ENCODE results near the gene WDR70.

Gene WDR70

DNA sequence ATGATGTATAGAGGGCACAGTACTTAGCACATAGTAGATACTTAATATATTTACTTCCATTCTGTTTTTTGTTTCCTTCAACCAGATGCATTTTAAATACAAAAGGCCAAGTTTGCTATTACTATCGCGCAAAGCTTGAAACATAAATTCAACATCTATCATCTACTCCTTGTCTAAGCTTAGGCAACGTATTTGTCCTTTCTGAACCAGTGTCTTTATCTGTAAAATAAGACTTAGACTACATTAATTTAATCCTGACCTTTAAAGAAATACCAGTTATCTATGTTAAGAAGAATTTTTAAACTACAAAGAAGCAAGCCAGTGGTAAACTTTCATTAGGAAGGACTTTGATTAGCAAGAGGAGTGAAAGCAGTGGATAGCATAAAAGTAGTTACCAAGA is 173.0 kb downstream of the WDR70 start:
- ChIA-PET CTCF (no interaction called here), POLR2A (interaction anchor here (1.1 kb wide), 1 partner anchor 181 kb away, joined by 3 read pairs; the partner anchor contains the start of gene NUP155)
- TF ChIP-seq FOXK2 (IDR thresholded peaks at IDR 0.05) (no peak), BHLHE40 (IDR thresholded peaks at IDR 0.05; ENCODE audit: borderline replicate concordance) (no peak), NFRKB (IDR thresholded peaks at IDR 0.05) (no peak), HDGF (IDR thresholded peaks at IDR 0.05; ENCODE audit: borderline replicate concordance) (no peak), LEF1 (IDR thresholded peaks at IDR 0.05; ENCODE audit: borderline replicate concordance) (no peak)
- TF ChIP-seq, protein P1, sequence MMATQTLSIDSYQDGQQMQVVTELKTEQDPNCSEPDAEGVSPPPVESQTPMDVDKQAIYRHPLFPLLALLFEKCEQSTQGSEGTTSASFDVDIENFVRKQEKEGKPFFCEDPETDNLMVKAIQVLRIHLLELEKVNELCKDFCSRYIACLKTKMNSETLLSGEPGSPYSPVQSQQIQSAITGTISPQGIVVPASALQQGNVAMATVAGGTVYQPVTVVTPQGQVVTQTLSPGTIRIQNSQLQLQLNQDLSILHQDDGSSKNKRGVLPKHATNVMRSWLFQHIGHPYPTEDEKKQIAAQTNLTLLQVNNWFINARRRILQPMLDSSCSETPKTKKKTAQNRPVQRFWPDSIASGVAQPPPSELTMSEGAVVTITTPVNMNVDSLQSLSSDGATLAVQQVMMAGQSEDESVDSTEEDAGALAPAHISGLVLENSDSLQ (IDR thresholded peaks at IDR 0.05): no peak
- DNase-seq (ENCODE audit: extremely low spot score): no peak

DNA sequence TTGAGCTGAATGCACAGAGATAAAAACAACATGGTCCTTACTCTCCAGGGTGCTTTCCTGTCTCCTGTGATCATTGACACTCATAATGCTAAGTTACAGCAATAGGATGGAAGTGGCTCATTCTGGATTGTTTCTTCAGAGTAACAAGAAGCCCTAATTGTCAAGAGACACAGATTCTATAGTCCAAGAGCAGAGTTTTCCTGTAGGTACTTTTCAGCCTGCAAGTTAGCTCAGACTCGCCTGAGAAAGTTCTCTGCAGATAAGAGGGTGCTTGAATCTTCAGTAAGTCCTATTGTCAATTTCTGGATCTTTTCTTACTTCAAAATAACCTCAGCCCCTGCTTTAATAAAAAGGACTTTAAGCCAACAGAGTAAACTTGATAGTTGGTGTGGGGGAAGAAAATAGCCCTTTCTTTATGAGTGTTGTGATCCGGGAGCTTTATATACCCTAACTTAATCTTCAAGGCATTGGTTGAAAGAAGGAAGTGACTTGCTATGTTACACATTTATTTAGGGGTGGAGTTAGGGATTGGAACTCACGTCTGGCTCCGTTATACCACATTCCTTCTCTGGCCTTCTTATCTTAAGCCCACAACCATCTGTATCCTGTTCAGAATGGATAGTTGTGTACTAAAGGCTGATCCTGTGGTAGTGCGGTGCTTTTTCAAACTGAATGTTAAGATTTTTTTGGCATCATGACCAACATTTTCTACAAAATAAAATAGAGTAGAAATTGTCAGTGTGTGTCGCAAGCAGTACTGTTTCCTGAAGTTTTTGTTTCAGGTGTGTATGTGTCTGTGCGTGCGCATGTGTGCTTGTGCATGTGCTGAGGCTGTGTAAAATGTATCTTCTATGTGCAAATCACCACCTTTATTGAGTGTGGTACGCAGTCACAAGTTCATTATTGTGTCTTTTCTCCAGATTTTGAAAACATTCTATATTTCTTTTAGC is 173.9 kb downstream of the WDR70 start:
- ChIA-PET CTCF (interaction anchor here (1.0 kb wide), 1 partner anchor 15 kb away, joined by 4 read pairs; no protein-coding TSS in a partner anchor), POLR2A (interaction anchor here (1.1 kb wide), 1 partner anchor 182 kb away, joined by 3 read pairs; the partner anchor contains the start of gene NUP155)

DNA sequence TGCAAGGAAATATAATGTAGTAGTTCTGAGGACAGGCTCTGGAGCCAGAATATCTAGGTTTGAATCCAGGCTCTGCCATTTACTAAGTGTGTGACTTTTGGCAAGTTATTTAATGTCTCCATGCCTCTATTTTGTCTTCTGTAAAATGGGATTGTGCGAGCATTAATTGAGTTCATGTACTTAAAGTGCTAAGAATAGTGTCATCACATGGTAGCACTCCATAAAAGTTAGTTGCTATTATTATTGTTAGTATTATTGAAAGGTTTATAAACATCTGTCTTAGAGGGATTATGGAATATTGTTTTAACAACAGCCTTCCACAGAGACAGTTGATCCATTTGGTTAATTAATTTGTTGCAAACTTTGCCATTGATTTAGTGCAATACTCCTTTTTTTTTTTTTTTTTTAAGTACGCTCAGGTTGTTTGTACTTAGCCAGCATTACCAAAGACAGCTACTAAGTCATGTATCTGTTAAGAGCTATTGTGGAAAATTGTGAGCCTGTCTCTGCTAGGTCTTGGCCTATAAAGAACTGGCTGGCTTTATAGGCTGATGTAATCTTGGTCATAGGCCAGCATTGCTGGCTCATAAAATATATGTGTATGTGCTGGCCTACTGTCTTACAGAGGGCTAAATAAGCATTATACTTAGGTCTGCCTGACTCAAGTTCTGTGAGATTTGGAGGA is 174.7 kb downstream of the WDR70 start:
- ChIA-PET POLR2A (no interaction called here), CTCF (interaction anchor here (1.0 kb wide), 1 partner anchor 16 kb away, joined by 4 read pairs; no protein-coding TSS in a partner anchor)
- no peak for DNase-seq (ENCODE audit: extremely low spot score)
- TF ChIP-seq SUZ12 (IDR thresholded peaks at IDR 0.05) (no peak), TARDBP (IDR thresholded peaks at IDR 0.05) (no peak), NFRKB (IDR thresholded peaks at IDR 0.05) (no peak), ZNF384 (IDR thresholded peaks at IDR 0.05) (no peak), ELF4 (IDR thresholded peaks at IDR 0.05) (no peak), LEF1 (IDR thresholded peaks at IDR 0.05; ENCODE audit: borderline replicate concordance) (no peak), HDGF (IDR thresholded peaks at IDR 0.05; ENCODE audit: borderline replicate concordance) (no peak), CTBP1 (IDR thresholded peaks at IDR 0.05; ENCODE audit: borderline replicate concordance) (no peak), FOXM1 (IDR thresholded peaks at IDR 0.05; ENCODE audit: borderline replicate concordance) (no peak), L3MBTL2 (conservative IDR thresholded peaks at IDR 0.05) (no peak), FOXA1 (IDR thresholded peaks at IDR 0.05) (no peak), BHLHE40 (IDR thresholded peaks at IDR 0.05; ENCODE audit: borderline replicate concordance) (no peak), SP1 (IDR thresholded peaks at IDR 0.05) (no peak), FOXK2 (IDR thresholded peaks at IDR 0.05) (no peak), ARNT (IDR thresholded peaks at IDR 0.05) (no peak)
- TF ChIP-seq, protein P1 (IDR thresholded peaks at IDR 0.05): no peak

More for the DNA sequence above, 173.9 kb downstream of the WDR70 start:
- no peak for TF ChIP-seq FOXM1 (IDR thresholded peaks at IDR 0.05; ENCODE audit: borderline replicate concordance)
- no peak for TF ChIP-seq HDGF (IDR thresholded peaks at IDR 0.05; ENCODE audit: borderline replicate concordance)
- TF ChIP-seq LEF1 (IDR thresholded peaks at IDR 0.05; ENCODE audit: borderline replicate concordance): no peak
- TF ChIP-seq BHLHE40 (IDR thresholded peaks at IDR 0.05; ENCODE audit: borderline replicate concordance): no peak
- TF ChIP-seq FOXA1 (IDR thresholded peaks at IDR 0.05): no peak
- no peak for TF ChIP-seq ZNF384 (IDR thresholded peaks at IDR 0.05)
- no peak for TF ChIP-seq SUZ12 (IDR thresholded peaks at IDR 0.05)
- no peak for TF ChIP-seq L3MBTL2 (conservative IDR thresholded peaks at IDR 0.05)
- no peak for TF ChIP-seq CTBP1 (IDR thresholded peaks at IDR 0.05; ENCODE audit: borderline replicate concordance)
- TF ChIP-seq, protein P1 (IDR thresholded peaks at IDR 0.05): no peak
- TF ChIP-seq TARDBP (IDR thresholded peaks at IDR 0.05): no peak
- no peak for TF ChIP-seq NFRKB (IDR thresholded peaks at IDR 0.05)
- no peak for TF ChIP-seq ARNT (IDR thresholded peaks at IDR 0.05)
- no peak for TF ChIP-seq ELF4 (IDR thresholded peaks at IDR 0.05)
- no peak for TF ChIP-seq FOXK2 (IDR thresholded peaks at IDR 0.05)
- no peak for TF ChIP-seq SP1 (IDR thresholded peaks at IDR 0.05)
- no peak for DNase-seq (ENCODE audit: extremely low spot score)

DNA sequence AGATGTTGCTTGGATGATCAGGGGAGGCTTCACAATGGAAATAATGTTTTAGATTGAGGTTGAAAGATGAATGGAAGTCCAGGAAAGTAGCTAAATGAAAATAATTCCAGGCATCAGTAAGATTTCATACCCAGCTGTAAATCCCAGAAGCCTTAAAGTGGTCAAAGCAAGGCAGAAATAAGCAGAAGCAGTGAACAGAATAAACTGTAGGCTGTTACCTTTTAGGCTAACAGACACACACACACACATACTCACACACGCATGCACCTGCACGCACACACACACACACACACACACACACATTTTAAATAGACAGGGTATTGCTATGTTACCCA is 175.3 kb downstream of the WDR70 start:
- no peak for DNase-seq (ENCODE audit: extremely low spot score)
- POLR2A ChIA-PET: no interaction called here
- no peak for TF ChIP-seq ARNT (IDR thresholded peaks at IDR 0.05)
- no peak for TF ChIP-seq TARDBP (IDR thresholded peaks at IDR 0.05)
- TF ChIP-seq FOXK2 (IDR thresholded peaks at IDR 0.05): no peak
- TF ChIP-seq BHLHE40 (IDR thresholded peaks at IDR 0.05; ENCODE audit: borderline replicate concordance): no peak
- TF ChIP-seq FOXA1 (IDR thresholded peaks at IDR 0.05): no peak
- no peak for TF ChIP-seq ZNF384 (IDR thresholded peaks at IDR 0.05)
- TF ChIP-seq HDGF (IDR thresholded peaks at IDR 0.05; ENCODE audit: borderline replicate concordance): no peak
- TF ChIP-seq NFRKB (IDR thresholded peaks at IDR 0.05): no peak
- no peak for TF ChIP-seq LEF1 (IDR thresholded peaks at IDR 0.05; ENCODE audit: borderline replicate concordance)
- no peak for TF ChIP-seq SUZ12 (IDR thresholded peaks at IDR 0.05)
- TF ChIP-seq L3MBTL2 (conservative IDR thresholded peaks at IDR 0.05): no peak
- no peak for TF ChIP-seq SP1 (IDR thresholded peaks at IDR 0.05)
- CTCF ChIA-PET: interaction anchor here (1.0 kb wide), 1 partner anchor 16 kb away, joined by 4 read pairs; no protein-coding TSS in a partner anchor

DNA sequence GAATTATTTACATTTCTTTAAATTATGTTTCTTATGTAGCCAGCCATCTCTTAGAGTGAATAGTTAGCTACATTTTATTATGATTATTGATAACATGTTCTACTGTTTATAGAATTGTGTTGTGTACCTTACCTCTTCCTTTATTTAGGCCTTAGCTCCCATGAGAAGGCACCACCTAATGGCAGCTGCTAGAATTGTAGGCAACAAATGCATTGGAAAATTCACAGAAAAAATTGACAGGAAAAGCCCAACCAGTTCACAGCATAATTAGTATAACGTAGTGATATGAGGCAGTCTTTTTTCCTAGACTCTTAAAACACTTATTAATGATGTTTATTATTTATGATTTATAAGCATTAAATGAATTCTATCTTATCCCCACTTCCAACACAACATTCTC is 175.8 kb downstream of the WDR70 start:
- POLR2A ChIA-PET: no interaction called here
- CTCF ChIA-PET: no interaction called here
- TF ChIP-seq NFRKB (IDR thresholded peaks at IDR 0.05) (no peak), FOXM1 (IDR thresholded peaks at IDR 0.05; ENCODE audit: borderline replicate concordance) (no peak), SP1 (IDR thresholded peaks at IDR 0.05) (no peak)
- no peak for DNase-seq (ENCODE audit: extremely low spot score)

Data from HEK293T (cell line).